Fibroblast of skin of back (primary cell): ENCODE measurements around the gene IRF1.

ENCODE experiments used
- DNase-seq: peaks from one replicate; pipeline ENCODE4 v3.0.0-alpha.2; 2013

Gene IRF1

DNA sequence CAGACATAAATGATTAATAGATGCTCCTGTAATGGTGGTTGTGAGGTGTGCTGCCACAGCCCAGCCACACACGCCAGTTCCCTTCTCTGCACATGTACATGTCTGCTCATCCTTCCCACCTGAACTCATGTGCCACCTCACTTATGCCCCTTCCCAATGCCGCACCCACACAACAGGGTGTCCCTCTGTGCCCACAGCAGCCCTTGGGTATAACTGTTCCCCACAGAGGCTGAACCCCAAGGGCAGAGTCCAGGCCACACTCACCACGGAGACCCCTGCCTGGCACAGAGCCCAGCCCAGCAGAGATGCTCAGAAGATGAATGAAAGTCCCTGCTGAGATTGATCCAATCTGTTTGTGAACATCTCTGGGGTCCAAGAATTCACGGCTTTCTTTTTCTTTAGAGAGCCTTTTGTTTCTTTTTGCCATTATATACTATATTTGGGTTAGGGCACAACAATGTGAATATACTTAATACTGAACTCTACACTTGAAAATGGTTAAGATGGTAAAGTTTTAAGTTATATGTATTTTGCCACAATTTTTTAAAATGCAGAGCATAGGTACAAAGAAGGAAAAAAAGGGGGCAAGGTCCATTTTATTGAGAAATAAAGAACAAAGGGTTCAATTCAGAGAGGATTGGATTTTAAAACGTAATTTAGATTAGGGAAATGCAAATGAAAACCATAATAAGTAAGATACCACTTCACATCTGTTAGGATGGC, 29.6 kb downstream of the IRF1 start:
- DNase-seq = no peak

GRCh38 chr5:132459983-132460838, 30.4 kb downstream of the IRF1 start:
- DNase-seq = peak; percentile 46

- peak; percentile 86 for DNase-seq
Observed at GRCh38 chr5:132459031-132459982, 31.3 kb downstream of the IRF1 start.

DNA sequence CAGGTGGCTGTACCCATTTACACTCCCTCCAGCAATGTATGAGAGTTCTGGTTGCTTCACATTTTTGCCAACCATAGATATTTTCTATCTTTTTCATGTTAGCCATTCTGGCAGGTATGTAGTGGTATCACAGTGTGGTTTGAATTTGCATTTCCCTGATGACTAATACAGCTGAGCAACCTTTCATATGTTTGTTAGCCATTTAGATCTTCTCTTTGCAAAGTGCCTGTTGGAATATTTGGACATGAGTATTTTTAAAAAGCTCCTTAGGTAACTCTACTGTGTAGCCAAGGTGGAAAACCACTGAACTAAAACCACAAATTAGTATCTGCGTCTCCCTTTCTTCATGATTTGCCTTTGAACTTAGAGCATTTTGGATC, 31.9 kb downstream of the IRF1 start:
- DNase-seq = peak; percentile 65

GRCh38 chr5:132458226-132458560, 32.4 kb downstream of the IRF1 start:
- peak; percentile 67 for DNase-seq

- peak; percentile 80 for DNase-seq
Observed at GRCh38 chr5:132457371-132458225, 33.0 kb downstream of the IRF1 start.

GRCh38 chr5:132456987-132457361, 33.6 kb downstream of the IRF1 start:
- no peak for DNase-seq

- DNase-seq = peak; percentile 76
Observed at GRCh38 chr5:132456296-132456986, 34.1 kb downstream of the IRF1 start.

GRCh38 chr5:132455614-132456115, 34.9 kb downstream of the IRF1 start:
- DNase-seq = no peak

GRCh38 chr5:132454361-132454760, 36.2 kb downstream of the IRF1 start:
- no peak for DNase-seq

DNA sequence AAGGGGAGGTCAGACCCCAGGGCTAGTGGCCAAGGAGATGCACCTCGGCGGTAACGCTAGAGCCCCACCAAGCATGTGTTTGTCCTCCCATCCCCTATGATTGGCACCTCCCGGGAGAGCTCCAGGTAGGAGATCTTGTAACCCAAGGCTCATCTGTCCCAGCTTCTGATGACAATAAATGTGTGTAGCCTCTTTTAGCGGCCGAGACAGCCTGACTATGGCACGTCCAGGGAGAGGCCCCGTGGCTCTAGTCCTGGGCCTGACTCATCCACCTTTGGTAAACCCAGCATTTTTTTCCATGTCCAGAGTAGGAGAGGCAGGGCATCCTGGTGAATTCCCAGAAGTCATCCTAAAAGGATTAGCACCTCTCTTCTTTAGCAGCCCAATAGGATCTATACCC, 39.2 kb downstream of the IRF1 start:
- no peak for DNase-seq

DNA sequence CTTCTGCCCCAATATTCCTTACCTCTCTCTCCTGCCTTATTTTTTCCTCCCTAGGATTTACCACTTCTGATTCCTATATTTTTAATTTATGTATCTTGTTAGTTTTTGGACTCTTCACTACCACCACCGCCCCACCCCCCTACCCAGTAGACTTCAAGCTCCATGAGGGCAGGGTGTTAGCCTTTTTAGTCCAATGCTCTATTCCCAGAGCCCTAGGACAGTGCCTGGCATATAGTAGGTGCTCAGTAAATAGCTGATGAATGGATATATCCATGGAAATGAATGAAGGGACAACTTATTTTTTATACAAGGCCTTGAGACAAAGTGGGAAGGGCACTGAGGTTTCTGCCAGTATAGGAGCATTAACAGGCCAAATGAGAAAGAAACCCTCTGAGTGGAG, 41.5 kb downstream of the IRF1 start:
- no peak for DNase-seq

- DNase-seq = no peak
Observed at GRCh38 chr5:132447196-132447595, 43.4 kb downstream of the IRF1 start.

GRCh38 chr5:132446621-132447020, 44.0 kb downstream of the IRF1 start:
- peak; percentile 62 for DNase-seq

DNA sequence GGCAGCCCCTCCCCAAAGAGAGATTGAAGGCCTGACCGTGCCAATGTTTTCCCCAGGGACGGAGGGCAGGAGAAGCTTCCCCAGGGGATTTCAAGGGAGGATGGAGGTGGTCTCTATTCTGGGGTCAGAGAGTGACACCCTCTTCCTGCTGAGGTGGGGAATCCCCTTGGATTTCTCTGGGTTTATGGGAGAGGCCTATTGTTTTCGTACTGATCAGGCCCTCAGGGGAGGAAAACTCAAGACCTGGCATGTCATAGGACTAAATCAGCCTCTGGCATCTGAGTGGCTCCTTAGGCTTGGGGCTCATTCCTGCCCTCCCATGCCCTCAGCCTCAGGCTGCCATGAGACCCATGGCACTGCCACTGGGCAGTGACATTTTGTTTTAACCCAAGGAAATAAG, 44.6 kb downstream of the IRF1 start:
- no peak for DNase-seq

- DNase-seq = no peak
Observed at GRCh38 chr5:132445640-132445923, 45.0 kb downstream of the IRF1 start.

DNA sequence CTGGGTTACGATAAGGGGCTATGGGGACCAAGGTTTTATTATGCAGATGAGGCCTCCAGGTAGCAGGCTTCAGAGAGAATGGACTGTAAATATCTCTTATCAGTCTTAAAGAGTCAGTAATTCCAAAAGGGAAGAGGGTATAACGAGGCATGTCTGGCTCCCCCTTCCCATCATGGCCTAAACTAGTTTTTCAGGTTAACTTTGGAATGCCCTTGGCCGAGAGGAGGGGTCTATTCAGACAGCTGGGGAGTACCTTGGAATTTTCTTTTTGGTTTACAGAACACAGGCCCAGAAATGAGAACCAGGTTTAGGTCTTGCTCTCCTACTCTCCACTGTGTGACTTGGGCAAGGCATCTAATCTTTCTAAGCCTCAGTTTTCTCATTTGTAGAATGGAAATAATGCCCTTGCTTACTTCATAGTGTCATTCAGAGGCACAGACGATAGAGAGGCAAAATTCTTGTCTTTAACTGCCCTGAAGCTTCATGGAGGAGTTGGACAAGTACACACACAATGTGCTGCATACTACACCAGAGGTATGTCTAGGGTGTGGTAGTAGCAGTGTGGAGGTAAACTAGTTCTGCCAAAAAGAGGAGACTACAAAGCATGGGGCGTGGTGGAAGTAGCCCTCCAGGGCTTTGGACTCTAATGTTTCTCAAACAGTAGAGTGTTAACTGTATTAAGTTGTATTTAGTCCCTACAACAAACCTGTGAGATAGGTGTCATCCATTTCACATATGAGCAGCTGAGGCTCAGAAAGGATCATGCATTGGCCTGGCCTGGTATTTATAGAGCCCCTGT, 45.5 kb downstream of the IRF1 start:
- DNase-seq = no peak

DNA sequence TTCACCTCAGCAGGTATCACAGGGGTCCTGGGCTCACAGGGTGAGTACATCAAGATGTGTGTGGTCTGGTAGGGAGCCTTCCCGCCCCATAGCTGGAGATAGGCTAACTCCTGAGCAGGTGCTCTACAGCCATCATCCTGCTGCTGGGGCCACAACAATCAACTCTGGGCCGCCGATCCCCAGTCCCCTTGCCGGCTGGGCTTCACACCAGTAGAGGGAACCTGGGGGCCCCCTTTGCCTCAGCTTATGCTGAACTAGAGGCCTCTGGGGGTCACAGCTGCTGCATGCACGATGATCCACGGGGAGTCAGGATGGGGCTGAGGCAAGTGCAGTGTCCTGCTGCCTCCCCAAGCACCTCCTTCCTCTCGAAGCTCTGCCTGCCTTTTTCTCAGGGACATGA, 46.5 kb downstream of the IRF1 start:
- DNase-seq = no peak

DNA sequence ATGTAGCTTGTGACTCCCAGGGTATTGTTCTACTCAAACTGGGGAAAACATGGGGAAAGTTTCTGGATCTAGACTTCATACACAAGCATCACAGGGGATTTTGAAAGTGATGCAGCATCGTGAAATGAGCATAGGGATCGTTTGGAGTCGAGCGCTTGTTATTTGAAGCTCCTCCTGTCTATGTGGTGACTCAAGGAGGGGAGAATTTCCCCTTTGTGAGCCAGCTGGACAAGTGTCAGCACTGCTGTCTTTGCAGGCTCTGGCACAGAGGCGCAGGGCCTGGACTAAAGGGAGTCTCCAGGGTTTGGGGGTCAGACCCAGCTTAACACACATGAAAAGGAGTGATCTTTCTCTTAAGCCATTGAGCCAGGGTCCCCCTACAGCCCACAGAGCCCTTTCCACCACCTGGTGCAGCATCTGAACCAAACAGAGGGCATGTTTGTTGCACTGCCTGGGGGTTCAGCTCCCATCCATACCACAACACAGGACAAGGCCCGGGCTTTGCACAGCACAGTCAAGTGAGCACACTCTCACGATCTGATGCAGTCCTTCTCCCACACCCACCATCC, 51.0 kb downstream of the IRF1 start:
- peak; percentile 89 for DNase-seq

DNA sequence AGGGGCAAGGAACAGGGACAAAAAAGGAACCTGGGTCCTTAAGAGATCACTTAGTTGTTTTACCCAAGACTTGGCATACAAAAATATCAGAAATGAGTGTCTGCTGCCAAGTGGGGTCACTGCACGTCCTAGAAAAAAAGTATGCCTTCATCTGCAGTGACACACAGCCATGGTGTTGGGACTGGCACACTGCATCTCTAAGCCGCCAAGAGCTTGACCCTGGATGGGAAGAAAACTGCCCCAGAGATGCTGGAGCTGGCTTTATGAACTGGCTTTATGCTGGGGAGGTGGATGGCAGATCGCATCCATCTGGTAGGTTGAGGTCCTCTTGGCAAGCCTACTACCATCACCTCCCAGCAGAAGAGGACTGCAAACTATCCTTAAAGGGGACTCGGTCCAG, 51.7 kb downstream of the IRF1 start:
- no peak for DNase-seq
